ENCODE measurements around the gene RARA. TPM values are rescaled to one million over a fixed set of nuclear protein-coding genes. Genes with fewer than 3 reads are reported as not detected.
A peak's percentile ranks its signal among the peaks of the same experiment; 100 is the strongest.

The RARA gene
- total RNA-seq, 4 donors from 2014 or later: 26.7 to 61.5 (median 35.9) TPM

GRCh38 chr17:40306395-40306794, 2.6 kb upstream of the RARA start:
- no peak for DNase-seq (ENCODE audit: low spot score)
- no peak for ATAC-seq (ENCODE audit: low FRiP score)
- TF ChIP-seq CTCF (IDR thresholded peaks at IDR 0.05): no peak

- ATAC-seq (ENCODE audit: low FRiP score): peak; percentile 50
- no peak for DNase-seq (ENCODE audit: low spot score)
- no peak for TF ChIP-seq CTCF (IDR thresholded peaks at IDR 0.05)
These were observed 1.8 kb upstream of the RARA start for GRCh38 chr17:40307001-40307730.

- no peak for DNase-seq (ENCODE audit: low spot score)
- ATAC-seq (ENCODE audit: low FRiP score): no peak
- TF ChIP-seq CTCF (IDR thresholded peaks at IDR 0.05): no peak
These were observed 1.2 kb upstream of the RARA start for GRCh38 chr17:40307740-40308239.

- DNase-seq (ENCODE audit: low spot score) (no peak), ATAC-seq (ENCODE audit: low FRiP score) (no peak)
- no peak for TF ChIP-seq CTCF (IDR thresholded peaks at IDR 0.05)
These were observed 1.1 kb downstream of the RARA start for GRCh38 chr17:40309949-40310510.

- no peak for ATAC-seq (ENCODE audit: low FRiP score)
- no peak for TF ChIP-seq CTCF (IDR thresholded peaks at IDR 0.05)
- DNase-seq (ENCODE audit: low spot score): no peak
These were observed 2.0 kb downstream of the RARA start for GRCh38 chr17:40310882-40311391.

- no peak for TF ChIP-seq CTCF (IDR thresholded peaks at IDR 0.05)
- no peak for ATAC-seq (ENCODE audit: low FRiP score)
- DNase-seq (ENCODE audit: low spot score): peak; percentile 21
These were observed 2.6 kb downstream of the RARA start for GRCh38 chr17:40311575-40311974.

Measured in omental fat pad (tissue), 4 donors.